ENCODE measurements around the gene NR3C1.

NR3C1 gene

DNA sequence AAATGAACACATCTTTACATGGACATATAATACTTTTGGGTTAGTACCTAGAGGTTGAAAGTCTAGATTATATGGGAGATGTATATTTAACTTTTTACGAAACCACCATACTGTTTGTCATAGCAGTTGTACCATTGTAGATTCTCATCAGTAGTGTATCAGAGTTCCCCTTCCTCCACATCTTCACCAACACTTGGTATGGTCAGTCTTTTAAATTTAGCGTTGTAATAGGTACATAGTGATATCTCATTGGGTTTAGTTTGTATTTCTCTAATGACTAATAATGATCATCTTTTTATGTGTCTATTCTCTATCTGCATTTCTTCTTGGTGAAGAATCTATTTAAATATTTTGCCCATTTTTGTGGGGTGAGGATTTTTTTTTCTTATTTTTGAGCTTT is 137.5 kb downstream of the NR3C1 start:
- TF ChIP-seq, protein P1, sequence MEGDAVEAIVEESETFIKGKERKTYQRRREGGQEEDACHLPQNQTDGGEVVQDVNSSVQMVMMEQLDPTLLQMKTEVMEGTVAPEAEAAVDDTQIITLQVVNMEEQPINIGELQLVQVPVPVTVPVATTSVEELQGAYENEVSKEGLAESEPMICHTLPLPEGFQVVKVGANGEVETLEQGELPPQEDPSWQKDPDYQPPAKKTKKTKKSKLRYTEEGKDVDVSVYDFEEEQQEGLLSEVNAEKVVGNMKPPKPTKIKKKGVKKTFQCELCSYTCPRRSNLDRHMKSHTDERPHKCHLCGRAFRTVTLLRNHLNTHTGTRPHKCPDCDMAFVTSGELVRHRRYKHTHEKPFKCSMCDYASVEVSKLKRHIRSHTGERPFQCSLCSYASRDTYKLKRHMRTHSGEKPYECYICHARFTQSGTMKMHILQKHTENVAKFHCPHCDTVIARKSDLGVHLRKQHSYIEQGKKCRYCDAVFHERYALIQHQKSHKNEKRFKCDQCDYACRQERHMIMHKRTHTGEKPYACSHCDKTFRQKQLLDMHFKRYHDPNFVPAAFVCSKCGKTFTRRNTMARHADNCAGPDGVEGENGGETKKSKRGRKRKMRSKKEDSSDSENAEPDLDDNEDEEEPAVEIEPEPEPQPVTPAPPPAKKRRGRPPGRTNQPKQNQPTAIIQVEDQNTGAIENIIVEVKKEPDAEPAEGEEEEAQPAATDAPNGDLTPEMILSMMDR (IDR thresholded peaks at IDR 0.05; ENCODE audit: extremely low read depth, missing control alignments): no peak
- DNase-seq (ENCODE audit: low spot score): no peak

DNA sequence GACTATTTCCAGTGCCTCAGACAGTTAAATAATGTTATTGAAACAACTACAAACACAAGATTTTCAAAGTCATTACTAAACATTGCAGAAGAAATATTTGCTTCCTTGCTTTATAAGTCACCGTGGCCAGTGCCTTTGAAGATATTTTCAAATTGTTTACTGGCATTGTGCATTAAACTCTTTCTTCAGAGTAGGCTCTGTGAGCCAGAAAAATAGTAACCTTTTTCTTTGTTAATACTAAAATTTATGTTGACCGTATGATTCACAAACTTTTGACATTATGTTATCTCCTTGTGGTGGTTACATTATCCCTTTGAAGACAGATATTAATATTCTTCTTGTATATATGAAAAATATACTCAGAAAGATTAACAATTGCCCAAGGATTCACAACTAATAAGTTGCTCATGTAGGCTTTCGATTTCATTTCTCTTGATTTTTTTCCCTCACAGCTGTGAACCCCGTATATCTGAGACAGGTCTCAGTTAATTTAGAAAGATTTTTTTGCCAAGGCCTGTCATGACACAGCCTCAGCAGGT is 140.1 kb downstream of the NR3C1 start:
- TF ChIP-seq, protein P1 (IDR thresholded peaks at IDR 0.05; ENCODE audit: extremely low read depth, missing control alignments): no peak
- no peak for DNase-seq (ENCODE audit: low spot score)

DNA sequence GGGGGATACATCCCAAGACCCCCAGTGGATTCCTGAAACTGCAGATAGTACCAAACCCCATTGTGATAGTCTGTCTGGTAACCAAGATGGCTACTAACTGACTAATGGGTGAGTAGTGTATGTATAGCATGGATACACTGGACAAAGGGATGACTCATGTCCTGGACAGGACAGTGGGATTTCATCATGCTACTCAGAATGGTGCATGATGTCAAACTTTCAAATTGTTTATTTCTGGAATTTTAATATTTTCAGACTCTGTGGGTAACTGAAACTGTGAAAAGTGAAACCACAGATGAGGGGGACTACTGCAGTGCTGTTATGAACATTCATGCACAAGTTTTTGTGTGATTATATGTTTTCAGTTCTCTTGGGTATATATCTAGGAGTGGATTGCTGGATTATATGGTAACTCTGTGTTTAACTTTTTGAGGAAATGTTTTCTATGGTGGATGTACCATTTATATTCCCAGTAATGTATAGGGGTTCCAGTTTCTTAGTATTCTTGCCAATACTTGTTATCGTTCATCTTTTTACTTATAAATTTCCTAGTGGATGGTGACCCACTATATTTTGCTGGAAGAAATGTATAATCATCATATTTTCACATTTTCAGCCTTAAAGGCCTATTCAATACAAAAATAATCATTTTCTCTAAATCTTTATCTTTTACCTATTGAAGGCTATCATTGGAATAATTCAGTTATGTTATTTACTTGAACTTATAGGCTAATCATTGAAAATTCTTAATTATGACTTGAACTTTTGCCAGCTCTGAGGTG is 140.9 kb downstream of the NR3C1 start:
- DNase-seq (ENCODE audit: low spot score): no peak
- TF ChIP-seq, protein P1 (IDR thresholded peaks at IDR 0.05; ENCODE audit: extremely low read depth, missing control alignments): no peak

DNA sequence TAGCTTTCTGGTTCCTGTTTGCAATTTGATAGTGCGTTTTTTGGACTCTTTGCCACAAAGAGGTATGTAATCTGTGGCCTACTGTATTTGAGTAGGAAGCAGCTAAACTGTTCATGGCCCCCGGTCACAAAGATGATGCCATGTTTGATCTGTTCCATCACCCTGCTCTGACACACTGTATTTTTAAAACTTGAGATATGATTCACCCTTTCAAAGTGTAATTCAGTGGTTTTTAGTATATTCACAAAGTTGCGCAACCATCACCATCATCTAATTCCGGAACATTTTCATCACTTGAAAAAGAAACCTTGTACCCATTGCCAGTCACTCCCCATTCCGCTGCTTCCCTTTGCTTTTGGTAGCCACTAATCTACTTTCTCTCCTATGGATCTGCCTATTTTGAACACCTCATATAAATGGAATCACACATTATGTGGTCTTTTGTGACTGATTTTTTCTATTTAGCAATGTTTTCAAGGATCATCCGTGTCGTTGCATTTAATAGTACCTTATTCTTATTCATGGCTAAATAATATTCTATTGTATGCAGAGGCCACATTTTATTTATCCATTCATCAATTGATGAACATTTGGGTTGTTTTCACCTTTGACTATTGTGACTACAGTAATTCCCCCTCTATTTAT is 141.6 kb downstream of the NR3C1 start:
- no peak for DNase-seq (ENCODE audit: low spot score)
- TF ChIP-seq, protein P1 (IDR thresholded peaks at IDR 0.05; ENCODE audit: extremely low read depth, missing control alignments): no peak

DNA sequence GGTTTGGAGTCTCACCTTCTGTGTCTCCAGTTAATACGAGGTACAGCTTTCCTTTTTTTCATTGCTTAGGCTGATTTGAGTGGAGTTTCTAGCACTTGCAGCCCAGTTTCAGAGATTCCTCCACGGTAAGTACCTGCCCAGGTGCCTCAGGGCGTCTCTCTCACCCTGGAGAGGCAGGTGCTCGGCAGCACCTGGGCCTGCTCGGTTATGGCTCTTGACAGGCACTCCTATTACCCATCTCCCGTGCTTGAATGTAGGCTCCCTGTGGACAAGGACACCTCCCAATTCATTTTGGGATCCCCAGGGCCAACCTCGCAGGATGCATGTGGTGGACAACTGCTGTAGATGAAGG is 144.3 kb downstream of the NR3C1 start:
- no peak for DNase-seq (ENCODE audit: low spot score)
- TF ChIP-seq, protein P1 (IDR thresholded peaks at IDR 0.05; ENCODE audit: extremely low read depth, missing control alignments): no peak

DNA sequence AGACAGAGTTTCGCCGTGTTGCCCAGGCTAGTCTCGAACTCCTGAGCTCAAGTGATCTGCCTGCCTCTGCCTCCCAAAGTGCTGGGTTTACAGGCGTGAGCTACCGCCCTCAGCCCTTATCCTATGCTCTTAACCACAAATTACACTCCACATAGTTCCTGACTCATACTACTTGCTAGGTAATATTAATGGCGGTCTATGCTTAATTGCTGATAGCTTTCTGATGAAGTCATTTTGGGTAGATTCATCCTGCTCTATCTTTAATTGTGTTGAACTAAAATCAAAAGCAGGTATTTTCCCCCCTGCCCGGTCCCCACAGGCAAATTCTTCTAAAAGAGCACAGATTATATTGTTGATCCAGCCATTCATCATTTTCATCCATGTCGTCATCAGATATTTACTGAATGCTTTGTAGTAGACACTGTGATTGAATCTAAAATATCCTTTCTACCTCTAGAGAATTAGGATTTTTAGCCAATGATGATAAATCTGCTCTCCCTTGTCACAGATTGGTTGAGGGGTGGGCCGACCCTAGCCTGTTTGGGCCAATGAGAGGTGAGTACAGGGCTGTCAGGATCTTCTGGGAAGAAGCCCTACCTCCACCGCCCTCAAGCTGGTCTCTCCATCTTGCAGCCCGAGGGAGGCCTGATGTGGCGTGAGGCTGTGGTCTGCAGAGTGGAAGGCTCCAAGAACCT is 144.8 kb downstream of the NR3C1 start:
- TF ChIP-seq, protein P1 (IDR thresholded peaks at IDR 0.05; ENCODE audit: extremely low read depth, missing control alignments): no peak
- no peak for DNase-seq (ENCODE audit: low spot score)

DNA sequence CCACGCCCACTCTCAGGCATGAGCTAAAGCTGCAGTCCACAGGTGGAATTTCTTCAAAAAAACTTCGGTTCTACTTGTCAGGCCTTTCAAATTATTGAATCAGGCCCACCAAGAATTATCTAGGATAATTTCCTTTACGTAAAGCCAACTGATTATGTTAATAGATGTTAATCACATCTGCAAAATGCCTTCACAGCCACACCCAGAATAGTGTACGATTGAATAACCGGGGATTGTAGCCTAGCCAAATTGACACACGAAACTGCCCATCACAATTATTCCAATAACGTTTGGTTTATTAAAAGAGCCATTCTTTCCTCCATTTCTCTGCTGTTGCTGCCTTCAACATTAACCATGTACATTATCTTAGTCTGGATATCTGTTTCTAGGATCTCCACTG is 148.7 kb downstream of the NR3C1 start:
- no peak for DNase-seq (ENCODE audit: low spot score)

More for the DNA sequence above, 148.7 kb downstream of the NR3C1 start:
- TF ChIP-seq, protein P1 (IDR thresholded peaks at IDR 0.05; ENCODE audit: extremely low read depth, missing control alignments): no peak
